HEK293 (cell line): ENCODE measurements around the gene SMPX.

ENCODE experiments used
- CTCF ChIP-seq: fragments of 450-650 bp; formaldehyde crosslinking; IDR thresholded peaks from 2 replicates; pipeline ENCODE4 v1.5.1; 2016; ENCODE audit warnings: missing biosample characterization, missing genetic modification characterization
- ZNF639 ChIP-seq: fragments of 450-650 bp; formaldehyde crosslinking; IDR thresholded peaks from 2 replicates; pipeline ENCODE4 v1.5.1; 2016; ENCODE audit warnings: missing biosample characterization, missing genetic modification characterization
- ZNF776 ChIP-seq: fragments of 450-650 bp; formaldehyde crosslinking; IDR thresholded peaks from 2 replicates; pipeline ENCODE4 v1.5.0; 2017; ENCODE audit warnings: missing biosample characterization, missing genetic modification characterization, borderline replicate concordance

- TF ChIP-seq CTCF (no peak), ZNF776 (tag by site-specific recombination) (no peak), ZNF639 (tag by site-specific recombination) (no peak)
Measured at GRCh38 chrX:21745756-21746155, 12.2 kb downstream of the SMPX start.
